ENCODE measurements around the gene CSRP3.
"Not testable (repeated sequence)": the region's sequence is repeated elsewhere in the genome, so short reads cannot be mapped to it uniquely, and the experiment has no call there.

CSRP3 gene

DNA sequence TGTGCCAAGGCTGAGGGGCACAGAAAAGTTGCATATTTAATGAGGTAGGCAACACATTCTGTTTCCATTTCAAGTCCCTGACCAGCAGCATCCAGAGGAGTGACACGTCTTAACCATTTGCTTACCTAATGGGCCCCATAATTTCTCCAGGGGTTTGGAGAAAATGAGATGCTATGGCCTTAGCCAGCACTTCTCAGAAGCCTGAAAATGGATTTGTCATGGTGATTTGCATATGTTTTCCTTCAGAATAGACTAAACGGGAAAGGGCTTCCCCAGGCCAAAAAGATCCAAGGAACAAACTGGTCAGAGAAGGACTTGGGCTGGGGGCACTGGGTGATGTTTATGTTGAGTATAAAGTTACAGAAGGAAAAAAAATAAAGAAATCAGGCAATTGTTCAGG is 16.7 kb downstream of the CSRP3 start:
- no peak for DNase-seq

DNA sequence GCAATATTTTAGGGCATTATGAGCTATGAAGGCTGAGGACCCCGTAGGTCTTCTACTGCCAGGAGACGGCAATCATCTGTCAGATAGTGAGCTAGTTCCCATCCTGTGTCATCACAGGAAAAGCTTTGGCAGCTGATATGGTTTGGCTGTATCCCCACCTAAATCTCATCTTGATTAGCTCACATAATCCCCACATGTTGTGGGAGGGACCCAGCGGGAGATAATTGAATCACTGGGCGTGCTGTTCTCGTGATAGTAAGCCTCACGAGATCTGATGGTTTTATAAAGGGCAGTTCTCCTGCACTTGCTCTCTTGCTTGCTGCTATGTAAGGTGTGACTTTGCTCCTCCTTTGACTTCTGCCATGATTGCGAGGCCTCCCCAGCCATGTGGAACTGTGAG is 18.1 kb downstream of the CSRP3 start:
- DNase-seq, result no peak

DNA sequence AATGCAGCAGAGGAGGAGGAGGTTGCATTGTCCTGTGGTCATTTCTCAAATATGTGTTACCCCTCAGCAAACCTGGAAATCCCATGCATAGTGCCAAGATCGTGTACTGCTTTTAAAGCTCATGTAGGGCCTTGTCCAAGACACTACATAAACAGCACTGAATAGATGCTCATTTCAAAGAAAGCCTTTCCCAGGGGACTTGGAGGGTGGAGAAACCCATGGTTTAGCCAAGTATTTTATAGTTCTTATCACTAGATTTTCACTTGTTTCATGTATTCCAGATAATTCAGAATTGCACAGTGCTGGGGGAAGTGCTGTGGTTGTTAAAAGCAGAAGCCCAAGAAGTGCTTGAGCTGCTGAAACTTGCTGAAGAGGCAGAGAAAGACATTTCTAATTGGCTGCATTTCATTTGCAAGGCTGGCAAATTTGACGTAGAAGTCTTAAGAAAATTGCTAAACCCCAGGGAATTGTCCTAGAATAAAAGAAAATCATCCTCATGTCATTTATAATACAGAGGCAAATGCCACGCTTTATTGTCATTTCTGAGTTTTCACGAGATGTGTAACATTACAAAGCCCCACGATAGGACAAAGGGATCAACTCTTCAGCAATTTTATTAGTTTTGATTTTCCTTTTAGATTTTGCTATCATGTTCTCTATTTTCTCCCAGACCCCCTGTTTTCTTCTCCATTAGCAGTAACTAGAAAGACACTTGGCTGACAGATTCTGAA is 20.1 kb downstream of the CSRP3 start:
- no peak for DNase-seq

DNA sequence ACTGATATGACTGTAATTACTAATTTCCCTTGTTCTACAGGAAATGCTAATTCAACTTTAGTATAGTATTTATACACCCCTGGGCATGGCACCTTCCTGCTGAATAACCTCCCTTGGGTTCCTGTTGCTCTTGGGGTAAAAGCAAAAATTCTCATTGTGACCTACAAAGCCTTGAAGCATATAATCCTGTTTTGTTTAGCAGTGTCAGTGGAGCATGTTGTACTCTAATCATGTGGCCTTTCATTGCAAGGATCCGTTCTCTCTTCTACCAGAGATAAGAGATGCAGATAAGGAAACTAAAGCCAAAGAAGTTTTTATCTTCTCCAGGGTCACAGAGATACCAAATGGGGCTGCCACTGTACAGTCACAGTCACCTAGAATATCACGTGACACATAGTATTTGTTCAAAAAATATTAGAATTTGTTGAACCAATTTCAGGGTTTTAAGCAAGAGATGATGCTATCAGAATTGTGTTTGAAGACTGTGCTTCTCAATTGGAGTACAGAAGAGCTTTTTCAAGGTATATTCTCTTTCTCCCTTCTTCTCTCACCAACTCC is 25.1 kb downstream of the CSRP3 start:
- DNase-seq, result no peak

DNA sequence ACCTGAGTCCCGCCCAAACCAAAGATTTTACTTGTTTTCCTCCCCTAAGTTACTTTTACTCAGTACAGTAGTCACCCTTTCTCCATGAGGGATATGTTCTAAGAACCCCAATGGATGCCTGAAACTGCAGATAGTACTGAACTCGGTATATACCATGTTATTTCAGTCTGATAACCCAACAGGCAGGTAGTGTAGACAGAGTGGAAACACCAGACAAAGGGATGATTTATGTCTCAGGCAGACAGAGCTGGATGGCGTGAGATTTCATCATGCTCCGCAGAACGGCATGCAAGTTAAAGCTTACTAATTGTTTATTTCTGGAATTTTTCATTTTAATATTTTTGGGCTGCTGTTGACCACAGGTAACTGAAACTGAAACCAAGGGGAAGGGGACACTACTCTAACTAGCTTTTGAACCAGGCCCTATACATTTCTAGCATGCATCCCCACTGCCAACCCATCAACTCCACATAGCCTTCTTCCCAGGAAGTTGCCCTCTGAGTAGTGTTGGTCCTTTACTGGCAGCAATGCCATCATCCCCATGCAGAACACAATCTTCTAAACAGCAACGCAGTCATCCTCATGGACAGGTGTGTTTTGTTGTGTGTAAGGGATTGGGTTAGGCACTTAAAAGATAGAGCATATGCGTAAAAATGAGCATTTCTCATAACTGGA is 27.7 kb downstream of the CSRP3 start:
- no peak for DNase-seq

DNA sequence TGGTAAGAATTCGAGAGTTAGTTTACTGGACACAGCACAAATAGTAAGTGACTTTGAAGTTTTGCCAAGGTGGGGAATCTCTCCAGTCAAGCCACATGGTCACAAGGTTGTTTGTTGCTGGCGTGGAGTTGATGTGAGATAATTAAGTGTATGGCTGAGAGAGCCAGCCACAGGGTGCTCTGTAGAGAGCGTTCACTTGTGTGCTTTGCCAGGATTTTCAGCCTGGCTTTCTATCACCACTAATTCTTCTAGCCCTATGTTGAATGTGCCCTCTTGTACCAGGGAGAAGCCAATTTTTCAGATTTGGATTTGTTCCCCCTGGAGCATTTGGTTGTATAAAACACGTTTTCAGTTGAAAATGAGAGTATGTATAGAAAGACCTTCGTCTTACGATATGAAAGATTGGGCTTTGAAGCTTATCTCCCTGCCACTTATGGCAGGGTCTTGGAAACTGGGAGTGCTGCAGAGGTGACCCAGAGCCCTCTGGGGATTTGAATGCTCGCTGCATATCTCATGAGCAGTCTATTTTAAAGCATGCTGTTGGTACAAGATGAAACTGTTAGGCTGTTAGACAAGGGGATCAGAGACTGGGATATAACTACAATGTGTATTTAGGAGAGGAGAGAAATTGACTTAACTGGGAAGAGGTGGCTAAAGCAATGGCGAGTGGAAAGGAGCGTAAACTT is 28.6 kb downstream of the CSRP3 start:
- DNase-seq, result no peak

DNA sequence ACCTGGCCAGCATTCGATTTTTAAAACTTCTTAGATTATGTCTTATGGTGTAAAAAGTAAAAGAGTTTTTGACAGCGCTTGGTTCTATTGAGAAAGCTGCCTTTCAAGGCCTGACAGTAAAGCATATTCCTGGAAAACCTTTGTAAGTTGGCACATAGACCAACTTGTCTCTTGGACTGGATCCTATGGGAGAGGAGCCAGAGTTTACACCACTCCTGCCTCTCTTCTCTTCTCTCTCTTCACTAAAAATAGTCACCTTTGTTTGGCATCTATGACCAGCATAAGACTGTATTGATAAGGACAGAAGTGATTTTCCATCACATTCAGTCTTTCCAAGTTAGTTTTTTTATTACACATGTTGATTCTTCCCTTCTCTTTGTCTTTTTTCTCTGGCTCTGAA is 33.7 kb downstream of the CSRP3 start:
- no peak for DNase-seq

DNA sequence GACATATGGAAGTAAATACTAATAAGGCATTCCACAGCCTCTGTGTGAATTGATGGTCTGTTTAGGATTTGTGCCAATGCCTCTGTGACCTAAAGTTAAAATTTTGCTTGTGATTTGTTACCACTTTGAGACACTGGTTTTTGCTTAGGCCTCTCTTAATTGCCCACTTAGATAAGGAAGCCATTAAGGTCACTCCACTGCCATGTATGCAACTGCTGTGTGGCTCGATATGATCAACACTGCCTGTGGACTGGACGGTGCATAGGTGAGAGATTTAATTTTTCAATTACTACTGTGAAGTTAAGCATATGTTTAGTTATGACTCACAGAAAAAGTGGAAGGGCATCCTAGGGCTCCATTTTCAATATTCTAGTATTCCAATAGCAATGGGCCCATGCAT is 36.9 kb downstream of the CSRP3 start:
- DNase-seq, result no peak

DNA sequence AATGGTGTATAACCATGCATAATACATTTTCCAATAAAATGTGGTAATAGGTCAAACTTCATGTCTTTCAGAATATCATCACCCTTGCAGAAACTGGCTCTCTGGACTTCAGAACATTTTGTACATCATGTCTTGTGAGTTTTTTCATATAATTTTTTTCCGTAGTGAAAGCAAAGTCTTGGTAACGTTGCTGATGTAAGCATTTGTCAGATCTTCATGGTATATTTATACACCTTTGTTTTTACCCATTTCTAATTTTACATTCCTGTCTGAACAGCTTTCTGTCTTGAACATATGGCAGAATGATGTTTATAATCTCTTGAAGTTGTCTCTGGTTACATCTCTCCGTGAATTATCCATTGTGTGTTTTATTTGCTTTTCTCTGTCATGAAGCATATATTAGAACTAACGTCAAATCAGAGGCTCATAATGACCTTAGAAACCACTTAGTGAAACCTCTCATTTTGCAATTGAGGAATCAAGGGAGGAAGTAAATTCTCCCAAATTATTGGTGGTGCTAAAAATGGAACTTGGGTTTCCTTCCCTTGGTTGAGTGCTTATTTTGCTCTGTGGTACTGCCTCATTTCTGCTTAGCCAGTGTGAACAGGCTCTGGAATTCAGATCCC is 37.4 kb downstream of the CSRP3 start:
- DNase-seq, result no peak

DNA sequence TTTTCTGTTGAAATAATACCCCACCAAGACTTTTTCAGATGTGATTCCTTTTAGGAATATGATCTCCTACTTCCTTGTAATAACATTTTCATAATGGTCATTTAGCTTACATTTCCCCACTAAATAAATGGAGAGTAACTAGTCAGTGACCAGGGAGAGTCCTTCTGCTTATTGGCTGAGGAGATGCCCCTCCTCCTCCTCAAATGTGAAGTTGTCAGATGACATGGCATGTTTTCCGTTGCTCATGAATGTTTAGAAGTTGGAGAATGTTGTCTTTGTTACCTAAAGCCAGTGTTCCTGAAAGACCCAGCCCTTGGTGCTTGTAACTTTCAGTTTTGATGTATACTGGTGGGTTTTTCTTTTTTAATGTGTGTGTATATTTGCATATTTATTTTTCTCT is 38.2 kb downstream of the CSRP3 start:
- no peak for DNase-seq

DNA sequence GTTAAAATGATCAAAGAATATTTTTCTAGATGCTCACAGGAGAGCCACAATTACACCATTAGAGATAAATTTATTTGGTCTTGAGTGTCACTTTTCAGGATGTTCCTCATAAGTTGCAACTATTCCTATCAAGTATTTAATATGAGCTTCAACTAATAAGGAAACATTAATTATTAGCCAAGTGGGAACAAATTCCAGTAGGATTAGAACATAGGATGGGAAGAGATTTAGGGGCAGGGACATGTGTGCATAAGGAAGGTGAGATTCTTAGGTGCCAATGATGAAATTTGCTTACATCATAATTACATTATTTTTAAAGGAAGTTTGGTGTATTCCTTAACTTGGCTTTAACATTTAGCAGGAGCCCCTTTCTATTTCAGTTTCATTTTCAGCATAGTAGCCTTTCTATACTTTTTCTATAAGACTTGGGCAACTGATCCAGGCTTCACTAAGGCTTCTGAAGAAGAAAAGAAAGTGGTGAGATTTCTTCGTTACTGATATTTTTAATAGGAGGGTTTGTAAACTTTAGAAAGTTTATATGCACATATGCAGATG is 38.8 kb downstream of the CSRP3 start:
- no peak for DNase-seq

DNA sequence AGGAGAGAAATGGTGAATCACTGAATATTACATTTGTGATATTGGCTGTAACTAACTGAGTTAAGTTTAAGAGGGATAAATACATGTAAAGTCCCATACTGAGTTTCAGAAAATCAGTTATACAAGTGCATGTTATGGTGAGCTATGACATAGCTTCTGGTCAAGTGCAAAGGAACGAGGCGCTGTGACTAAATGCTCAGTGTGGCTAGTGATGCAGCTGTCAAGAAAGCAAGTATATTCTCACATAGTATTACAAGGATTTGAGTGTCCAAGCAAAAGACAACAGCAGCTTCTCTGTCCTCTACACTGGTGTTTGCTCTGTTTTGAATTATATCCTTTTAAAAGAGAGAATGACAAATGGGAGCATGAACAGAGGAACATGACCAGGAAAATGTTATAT is 40.1 kb downstream of the CSRP3 start:
- DNase-seq, result no peak

DNA sequence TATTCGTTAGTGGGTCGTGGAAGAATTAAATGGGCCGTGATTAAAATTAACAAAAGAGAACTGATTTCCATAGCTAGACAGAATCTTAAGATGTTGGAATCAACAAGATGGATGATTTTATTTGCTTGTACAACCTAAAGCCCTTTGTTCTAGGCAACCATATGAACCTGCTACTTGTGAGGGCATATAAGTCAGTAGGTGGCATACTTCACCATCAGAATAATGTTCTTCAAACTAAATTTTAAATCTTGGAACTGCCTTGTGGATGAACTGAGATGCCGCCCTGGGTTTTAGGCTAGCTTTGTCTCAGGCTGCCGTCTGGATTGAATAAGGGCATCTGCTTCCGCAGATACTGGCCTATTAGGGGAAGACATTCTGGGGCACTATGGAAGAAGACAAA is 40.9 kb downstream of the CSRP3 start:
- DNase-seq, result no peak

DNA sequence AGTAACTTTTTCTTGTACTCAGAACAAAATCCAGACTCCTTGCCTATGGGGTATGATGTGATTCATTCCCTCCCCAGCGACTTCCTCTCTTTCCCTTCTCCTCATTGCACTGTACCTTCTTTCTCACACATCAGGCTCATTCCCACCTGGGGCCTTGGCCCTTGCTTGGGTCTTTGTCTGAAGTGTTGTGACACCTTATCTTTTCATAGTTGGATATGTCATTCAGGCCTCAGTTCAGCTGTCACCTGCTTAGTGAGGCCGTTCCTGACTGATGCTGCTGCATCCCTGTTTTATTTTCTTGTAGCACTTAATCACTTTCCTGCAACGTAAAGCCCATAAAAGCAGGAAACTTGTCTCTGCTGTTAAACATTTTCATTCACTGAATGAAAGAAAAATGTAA is 44.9 kb downstream of the CSRP3 start:
- no peak for DNase-seq

DNA sequence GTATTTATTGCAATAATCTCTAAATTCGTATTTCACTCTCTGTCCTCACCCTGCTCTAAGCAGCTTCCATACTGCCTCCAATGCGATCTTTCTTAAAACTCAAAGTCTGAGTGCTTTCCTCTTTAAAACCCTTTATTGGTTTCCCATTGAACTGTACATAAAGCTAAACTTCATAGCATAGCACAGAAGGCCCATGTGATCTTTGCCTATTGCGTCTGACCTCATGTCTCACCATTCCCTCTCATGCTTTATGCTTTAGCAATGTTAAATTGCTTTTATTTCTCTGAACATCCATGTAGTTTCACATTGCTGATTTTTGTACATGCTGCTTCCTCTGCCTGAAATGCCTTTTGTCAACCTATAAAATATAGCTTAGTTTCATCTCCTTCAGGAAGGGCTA is 56.5 kb downstream of the CSRP3 start:
- no peak for DNase-seq

DNA sequence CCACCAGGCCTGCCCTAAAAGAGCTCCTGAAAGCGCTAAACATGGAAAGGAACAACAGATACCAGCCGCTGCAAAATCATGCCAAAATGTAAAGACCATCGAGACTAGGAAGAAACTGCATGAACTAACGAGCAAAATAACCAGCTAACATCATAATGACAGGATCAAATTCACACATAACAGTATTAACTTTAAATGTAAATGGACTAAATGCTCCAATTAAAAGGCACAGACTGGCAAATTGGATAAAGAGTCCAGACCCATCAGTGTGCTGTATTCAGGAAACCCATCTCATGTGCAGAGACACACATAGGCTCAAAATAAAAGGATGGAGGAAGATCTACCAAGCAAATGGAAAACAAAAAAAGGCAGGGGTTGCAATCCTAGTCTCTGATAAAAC is 64.9 kb downstream of the CSRP3 start:
- DNase-seq, result not testable (repeated sequence)

DNA sequence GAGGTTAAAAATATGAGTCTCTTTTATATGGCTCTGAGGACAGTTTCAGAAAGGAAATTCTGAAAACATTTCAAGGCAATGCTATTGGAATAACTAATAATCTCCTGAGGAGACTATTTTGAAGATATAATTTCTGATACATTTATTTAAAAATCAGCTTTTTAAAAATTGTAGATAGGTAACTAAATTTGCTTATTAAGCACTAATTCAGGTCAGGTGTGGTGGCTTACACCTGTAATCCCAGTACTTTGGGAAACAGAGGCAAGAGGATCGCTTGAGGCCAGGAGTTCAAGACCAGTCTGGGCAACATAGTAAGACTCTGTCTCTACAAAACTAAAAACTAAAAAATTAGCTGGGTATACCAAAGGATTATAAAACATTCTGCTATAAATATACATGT is 67.8 kb downstream of the CSRP3 start:
- no peak for DNase-seq

Data from activated naive CD4-positive, alpha-beta T cell (primary cell).